Stomach smooth muscle (tissue), 2 donors: ENCODE data around the gene FASTK.

Source experiments
- H3K27ac ChIP-seq: one replicate; pipeline ENCODE4 v1.7.0; 2013; ENCODE audit warnings: mild to moderate bottlenecking, low read length, inconsistent platforms
- H3K27me3 ChIP-seq, 2 donors: one replicate each; pipeline ENCODE4 v1.7.0; 2013; ENCODE audit warnings: low read length in 2 of 2; ENCODE audit not compliant: insufficient read depth in 2 of 2, control insufficient read depth in 1 of 2
- H3K36me3 ChIP-seq, 2 donors: one replicate each; pipeline ENCODE4 v1.7.0; 2013; ENCODE audit warnings: low read length in 2 of 2; ENCODE audit not compliant: control insufficient read depth in 2 of 2, insufficient read depth in 2 of 2
- H3K4me1 ChIP-seq: one replicate; pipeline ENCODE4 v1.7.0; 2013; ENCODE audit warnings: low read length; ENCODE audit not compliant: control insufficient read depth, insufficient read depth
- H3K4me3 ChIP-seq, 2 donors: one replicate each; pipeline ENCODE4 v1.7.0; 2013; ENCODE audit warnings: low read length in 2 of 2
- H3K9ac ChIP-seq, 2 donors: one replicate each; pipeline ENCODE4 v1.7.0; 2013; ENCODE audit warnings: low read length in 2 of 2, mild to moderate bottlenecking in 1 of 2
- H3K9me3 ChIP-seq, 2 donors: one replicate each; pipeline ENCODE4 v1.7.0; 2013; ENCODE audit warnings: low read length in 2 of 2; ENCODE audit not compliant: control insufficient read depth in 2 of 2
- donor health status: healthy.
- donor health status: Pancreatic carcinoma.

FASTK gene

GRCh38 chr7:151040616-151041375, 39.8 kb downstream of the FASTK start:
- Histone ChIP-seq H3K27me3 (no peaks in the 10 kb centered on the region), H3K9ac (no peak overlapping the region), H3K4me3 (no peak overlapping the region), H3K36me3 (peaks cover 20 to 31% of the 10 kb centered on the region in 2 donors), H3K9me3 (no peaks in the 10 kb centered on the region), H3K4me1 (peaks cover 10% of the 10 kb centered on the region), H3K27ac (no peak overlapping the region)

- Histone ChIP-seq H3K27ac (no peak overlapping the region), H3K9me3 (no peaks in the 10 kb centered on the region), H3K9ac (no peak overlapping the region), H3K4me3 (no peak overlapping the region), H3K36me3 (peaks cover 27 to 37% of the 10 kb centered on the region in 2 donors), H3K4me1 (peaks cover 10% of the 10 kb centered on the region), H3K27me3 (no peaks in the 10 kb centered on the region)
Measured at GRCh38 chr7:151039850-151040548, 40.6 kb downstream of the FASTK start.

DNA sequence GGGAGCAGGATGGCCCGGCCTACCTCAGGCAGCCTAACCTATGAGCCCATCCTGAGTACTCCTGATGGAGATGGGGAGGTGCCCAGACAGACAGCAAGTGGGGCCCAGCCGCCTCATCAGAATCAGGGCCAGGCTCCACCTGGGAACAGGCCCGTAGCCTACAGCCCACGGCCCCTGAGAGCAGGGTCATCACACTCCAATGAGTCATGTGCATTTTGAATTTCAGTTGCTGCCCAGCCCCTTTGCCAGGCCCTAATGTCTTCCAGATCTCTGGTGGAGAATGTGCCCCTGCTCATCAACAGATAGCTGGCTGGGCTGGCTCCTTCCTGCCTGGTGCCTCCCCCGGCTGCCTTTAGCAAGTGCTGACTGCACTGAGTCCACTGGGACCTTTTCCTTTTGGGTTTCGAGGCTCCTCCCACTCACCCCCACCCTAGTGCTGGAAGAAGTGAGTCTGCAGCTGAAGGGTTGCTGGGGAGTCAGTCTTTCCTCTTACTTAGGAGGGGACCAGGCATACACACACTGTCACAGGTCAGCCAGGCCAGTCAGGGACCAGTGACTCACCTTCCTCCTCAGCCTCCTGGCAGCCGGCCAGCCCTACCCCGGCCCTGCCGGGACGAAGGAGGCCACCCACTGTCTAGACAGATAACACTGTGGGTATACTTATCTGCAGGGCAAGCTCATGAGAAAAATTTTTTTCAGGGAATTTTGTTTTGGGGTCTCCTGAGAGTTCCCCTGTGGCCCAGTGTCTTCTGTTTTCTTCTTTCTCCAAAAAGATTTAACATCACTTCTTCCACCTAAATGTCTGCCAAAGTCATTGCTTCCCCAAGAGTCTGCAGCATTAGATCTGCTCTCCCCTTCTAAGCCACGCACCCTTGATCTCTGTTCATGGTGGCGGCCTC, 41.4 kb downstream of the FASTK start:
- H3K9ac ChIP-seq: no peak overlapping the region
- H3K27ac ChIP-seq: no peak overlapping the region
- peaks cover 29 to 35% of the 10 kb centered on the region in 2 donors for H3K36me3 ChIP-seq
- no peaks in the 10 kb centered on the region for H3K9me3 ChIP-seq
- H3K4me1 ChIP-seq: peaks cover 10% of the 10 kb centered on the region
- H3K4me3 ChIP-seq: no peak overlapping the region
- H3K27me3 ChIP-seq: no peaks in the 10 kb centered on the region

DNA sequence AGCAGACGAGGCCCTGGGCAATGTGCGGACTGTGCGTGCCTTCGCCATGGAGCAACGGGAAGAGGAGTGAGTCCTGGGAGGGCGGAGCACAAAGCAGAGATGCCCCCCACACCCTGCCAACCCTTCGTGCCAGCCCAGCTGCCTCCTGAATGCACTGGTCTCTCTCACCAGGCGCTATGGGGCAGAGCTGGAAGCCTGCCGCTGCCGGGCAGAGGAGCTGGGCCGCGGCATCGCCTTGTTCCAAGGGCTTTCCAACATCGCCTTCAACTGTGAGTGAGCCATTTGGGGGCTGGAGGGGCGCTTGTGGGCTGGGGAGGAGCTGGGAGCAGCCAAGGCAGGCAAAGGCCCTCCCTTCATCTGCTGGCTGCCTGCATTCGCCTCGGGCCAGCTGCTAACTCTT, 44.7 kb downstream of the FASTK start:
- peaks cover 18 to 25% of the 10 kb centered on the region in 2 donors for H3K36me3 ChIP-seq
- H3K9ac ChIP-seq: no peak overlapping the region
- H3K27me3 ChIP-seq: no peaks in the 10 kb centered on the region
- H3K4me1 ChIP-seq: peaks cover 10% of the 10 kb centered on the region
- H3K9me3 ChIP-seq: no peaks in the 10 kb centered on the region
- no peak overlapping the region for H3K4me3 ChIP-seq
- no peak overlapping the region for H3K27ac ChIP-seq

- no peaks in the 10 kb centered on the region for H3K9me3 ChIP-seq
Measured at GRCh38 chr7:151035026-151035717, 45.4 kb downstream of the FASTK start.

DNA sequence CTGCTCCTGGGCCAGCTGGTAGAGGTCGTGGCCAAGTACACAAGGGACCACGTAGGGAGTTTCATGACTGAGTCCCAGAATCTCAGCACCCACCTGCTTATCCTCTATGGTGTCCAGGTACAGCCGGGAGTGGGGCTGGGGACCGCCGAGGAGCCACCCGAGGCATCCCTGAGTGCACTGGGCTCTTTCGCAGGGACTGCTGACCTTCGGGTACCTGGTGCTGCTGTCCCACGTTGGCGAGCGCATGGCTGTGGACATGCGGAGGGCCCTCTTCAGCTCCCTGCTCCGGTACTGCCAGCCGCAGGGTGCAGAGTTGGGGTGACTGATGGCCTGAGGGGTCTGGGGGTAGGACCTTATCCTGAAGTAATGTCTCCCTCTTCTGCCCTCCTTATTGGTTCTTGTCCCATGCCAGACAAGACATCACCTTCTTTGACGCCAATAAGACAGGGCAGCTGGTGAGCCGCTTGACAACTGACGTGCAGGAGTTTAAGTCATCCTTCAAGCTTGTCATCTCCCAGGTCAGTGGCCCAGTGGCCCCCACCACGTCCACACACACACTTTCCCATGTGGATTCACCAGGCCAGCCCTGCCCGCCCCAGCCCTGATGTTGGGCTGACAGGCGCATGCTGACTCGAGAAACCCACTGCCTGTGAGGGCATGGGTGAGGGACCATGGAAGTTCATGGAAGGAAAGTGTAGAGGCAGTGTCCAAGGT, 46.1 kb downstream of the FASTK start:
- Histone ChIP-seq H3K27ac (no peak overlapping the region), H3K4me3 (no peak overlapping the region), H3K27me3 (no peaks in the 10 kb centered on the region), H3K36me3 (peaks cover 18 to 24% of the 10 kb centered on the region in 2 donors), H3K9ac (no peak overlapping the region), H3K9me3 (no peaks in the 10 kb centered on the region), H3K4me1 (peaks cover 10% of the 10 kb centered on the region)

More at GRCh38 chr7:151035026-151035717, 45.4 kb downstream of the FASTK start:
- Histone ChIP-seq H3K9ac (no peak overlapping the region), H3K4me3 (no peak overlapping the region), H3K27me3 (no peaks in the 10 kb centered on the region), H3K4me1 (peaks cover 10% of the 10 kb centered on the region), H3K27ac (no peak overlapping the region), H3K36me3 (peaks cover 18 to 25% of the 10 kb centered on the region in 2 donors)

- H3K27ac ChIP-seq: no peak overlapping the region
- no peak overlapping the region for H3K9ac ChIP-seq
- peaks cover 9% of the 10 kb centered on the region for H3K4me1 ChIP-seq
- no peaks in the 10 kb centered on the region for H3K27me3 ChIP-seq
- no peak overlapping the region for H3K4me3 ChIP-seq
- no peaks in the 10 kb centered on the region for H3K9me3 ChIP-seq
- peaks cover 18 to 24% of the 10 kb centered on the region in 2 donors for H3K36me3 ChIP-seq
Measured at GRCh38 chr7:151033864-151034249, 46.8 kb downstream of the FASTK start.

- Histone ChIP-seq H3K27ac (no peak overlapping the region), H3K27me3 (no peaks in the 10 kb centered on the region), H3K9me3 (no peaks in the 10 kb centered on the region), H3K4me3 (no peak overlapping the region), H3K36me3 (peaks cover 18 to 24% of the 10 kb centered on the region in 2 donors), H3K9ac (no peak overlapping the region), H3K4me1 (peaks cover 9% of the 10 kb centered on the region)
Measured at GRCh38 chr7:151032936-151033863, 47.4 kb downstream of the FASTK start.

DNA sequence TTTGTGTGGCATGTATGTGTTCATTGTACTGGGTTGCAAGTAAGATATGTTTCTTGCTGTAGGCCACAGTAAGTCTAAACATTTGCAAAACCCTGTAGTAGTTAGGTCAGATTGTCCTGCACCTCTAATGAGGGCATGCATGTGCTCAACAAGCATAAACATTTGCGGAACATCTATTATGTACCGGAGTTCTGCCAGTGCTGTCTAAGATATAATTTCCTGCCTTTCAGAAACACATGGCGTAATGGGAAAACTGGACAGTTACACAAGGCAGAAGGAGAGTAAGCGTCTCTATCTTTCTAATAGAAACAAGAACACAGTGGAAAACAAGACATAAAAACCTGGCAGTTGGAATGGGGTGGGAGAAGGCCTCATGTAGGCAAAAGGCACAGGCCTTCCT, 49.6 kb downstream of the FASTK start:
- Histone ChIP-seq H3K9me3 (no peaks in the 10 kb centered on the region), H3K36me3 (peaks cover 11 to 15% of the 10 kb centered on the region in 2 donors)

More for the DNA sequence above, 49.6 kb downstream of the FASTK start:
- H3K9ac ChIP-seq: no peak overlapping the region
- no peak overlapping the region for H3K4me3 ChIP-seq
- H3K4me1 ChIP-seq: peaks cover 14% of the 10 kb centered on the region
- H3K27ac ChIP-seq: peak overlapping the region; percentile 33
- no peaks in the 10 kb centered on the region for H3K27me3 ChIP-seq
